GM23338 (cell line): ENCODE data around the gene CDHR5. TPM values are rescaled to one million over a fixed set of nuclear protein-coding genes. Genes with fewer than 3 reads are reported as not detected.
A peak's percentile ranks its signal among the peaks of the same experiment; 100 is the strongest.

Source experiments
- microRNA counts: library from miRNA; unstranded; fragments of <30 nt; microRNA quantifications from one replicate; lab custom pipeline; 2017
- microRNA-seq: library from miRNA; unstranded; fragments of <30 nt; microRNA quantifications from one replicate; pipeline ENCODE4, GENCODE V29; 2017
- polyA plus RNA-seq: library from polyadenylated mRNA; unstranded; fragments of >200 nt; fragmentation: Nextera tagmentation; extraction: Ambion mirVana; gene quantifications from 2 replicates; pipeline ENCODE4 v1.2.1, GENCODE V29; 2016
- small RNA-seq: library from RNA; depleted of rRNA; stranded (forward); fragments of <200 nt; gene quantifications from one replicate; pipeline ENCODE3, GENCODE V24; 2014; ENCODE audit warnings: low replicate concordance
- total RNA-seq: library from RNA; depleted of rRNA; stranded (reverse); fragments of >200 nt; shearing (Covaris generic); gene quantifications from 2 replicates; pipeline ENCODE4 v1.2.3, GENCODE V29; 2014; rRNA removed

Gene CDHR5
- total and polyA plus RNA-seq, 2 experiments from 2014 or later = not detected

MicroRNAs encoded within 50 kb of the gene (microRNA counts, 767-probe panel; counts per million panel counts)
- not detected for microRNA hsa-miR-210 (lab: Ali Mortazavi, UCI)

Small RNAs within 50 kb of the gene (microRNA-seq; reads per million reads assigned to microRNA genes)
- gene MIR210 = 69.5 reads per million, percentile 60 among the genes with 10 or more reads in this experiment

Small RNAs within 50 kb of the gene (small RNA-seq; reads per million reads assigned to genes)
- 4.9 reads per million, percentile 93 among the genes with 10 or more reads in this experiment for gene MIR210

Other genes starting within 250 kb of the CDHR5 start
- gene PKP3, start 230.7 kb downstream of the CDHR5 start, total RNA-seq = 18.7 and 23.0 TPM in 2 replicates
- 6.1 and 7.2 TPM in 2 replicates for gene PKP3, start 230.7 kb downstream of the CDHR5 start, polyA plus RNA-seq
- 59.1 and 63.0 TPM in 2 replicates for gene SIGIRR, start 210.0 kb downstream of the CDHR5 start, total RNA-seq
- gene SIGIRR, start 210.0 kb downstream of the CDHR5 start, polyA plus RNA-seq = 72.2 and 96.2 TPM in 2 replicates
- 6.5 and 10.2 TPM in 2 replicates for gene ANO9, start 182.9 kb downstream of the CDHR5 start, total RNA-seq
- 7.5 and 9.0 TPM in 2 replicates for gene ANO9, start 182.9 kb downstream of the CDHR5 start, polyA plus RNA-seq
- 46.6 and 145 TPM in 2 replicates for gene PTDSS2, start 174.7 kb downstream of the CDHR5 start, total RNA-seq
- gene PTDSS2, start 174.7 kb downstream of the CDHR5 start, polyA plus RNA-seq = 22.7 and 23.8 TPM in 2 replicates
- gene RNH1, start 117.7 kb downstream of the CDHR5 start, total RNA-seq = 50.4 and 56.3 TPM in 2 replicates
- gene RNH1, start 117.7 kb downstream of the CDHR5 start, polyA plus RNA-seq = 32.3 and 33.3 TPM in 2 replicates
- 28.7 and 37.9 TPM in 2 replicates for gene HRAS, start 89.4 kb downstream of the CDHR5 start, total RNA-seq
- 46.3 and 48.7 TPM in 2 replicates for gene HRAS, start 89.4 kb downstream of the CDHR5 start, polyA plus RNA-seq
- gene LRRC56, start 87.4 kb downstream of the CDHR5 start, total RNA-seq = 0.54 and 0.87 TPM in 2 replicates
- 0.52 and 0.73 TPM in 2 replicates for gene LRRC56, start 87.4 kb downstream of the CDHR5 start, polyA plus RNA-seq
- 1.3 and 1.8 TPM in 2 replicates for gene LMNTD2, start 64.2 kb downstream of the CDHR5 start, total RNA-seq
- gene LMNTD2, start 64.2 kb downstream of the CDHR5 start, polyA plus RNA-seq = 1.9 and 2.1 TPM in 2 replicates
- gene RASSF7, start 64.0 kb downstream of the CDHR5 start, total RNA-seq = 59.1 and 64.8 TPM in 2 replicates
- 37.6 and 39.6 TPM in 2 replicates for gene RASSF7, start 64.0 kb downstream of the CDHR5 start, polyA plus RNA-seq
- 33.9 and 45.9 TPM in 2 replicates for gene PHRF1, start 48.5 kb downstream of the CDHR5 start, total RNA-seq
- 11.0 and 11.6 TPM in 2 replicates for gene PHRF1, start 48.5 kb downstream of the CDHR5 start, polyA plus RNA-seq
- 13.8 and 17.3 TPM in 2 replicates for gene IRF7, start 9.0 kb downstream of the CDHR5 start, total RNA-seq
- 11.4 and 12.3 TPM in 2 replicates for gene IRF7, start 9.0 kb downstream of the CDHR5 start, polyA plus RNA-seq
- not detected in 2 replicates for gene SCT, start 2.2 kb upstream of the CDHR5 start, total RNA-seq
- gene SCT, start 2.2 kb upstream of the CDHR5 start, polyA plus RNA-seq = 2.6 and 3.8 TPM in 2 replicates
- gene DRD4, start 12.3 kb upstream of the CDHR5 start, total RNA-seq = 0.27 and 1.0 TPM in 2 replicates
- gene DRD4, start 12.3 kb upstream of the CDHR5 start, polyA plus RNA-seq = 1.3 and 1.8 TPM in 2 replicates
- gene DEAF1, start 70.3 kb upstream of the CDHR5 start, total RNA-seq = 33.5 and 42.6 TPM in 2 replicates
- gene DEAF1, start 70.3 kb upstream of the CDHR5 start, polyA plus RNA-seq = 47.8 and 49.3 TPM in 2 replicates
- 12.8 and 13.1 TPM in 2 replicates for gene TMEM80, start 70.9 kb upstream of the CDHR5 start, total RNA-seq
- gene TMEM80, start 70.9 kb upstream of the CDHR5 start, polyA plus RNA-seq = 25.1 and 25.4 TPM in 2 replicates
- 34.1 and 38.7 TPM in 2 replicates for gene EPS8L2, start 81.3 kb upstream of the CDHR5 start, total RNA-seq
- 56.5 and 59.4 TPM in 2 replicates for gene EPS8L2, start 81.3 kb upstream of the CDHR5 start, polyA plus RNA-seq
- gene TALDO1, start 122.5 kb upstream of the CDHR5 start, total RNA-seq = 339 and 353 TPM in 2 replicates
- gene TALDO1, start 122.5 kb upstream of the CDHR5 start, polyA plus RNA-seq = 402 and 411 TPM in 2 replicates
- 28.0 and 51.0 TPM in 2 replicates for gene GATD1, start 152.5 kb upstream of the CDHR5 start, total RNA-seq
- 39.3 and 44.9 TPM in 2 replicates for gene GATD1, start 152.5 kb upstream of the CDHR5 start, polyA plus RNA-seq
- gene CEND1, start 165.1 kb upstream of the CDHR5 start, total RNA-seq = 3.1 and 5.5 TPM in 2 replicates
- 4.8 and 5.7 TPM in 2 replicates for gene CEND1, start 165.1 kb upstream of the CDHR5 start, polyA plus RNA-seq
- gene SLC25A22, start 173.3 kb upstream of the CDHR5 start, total RNA-seq = 41.2 and 46.4 TPM in 2 replicates
- gene SLC25A22, start 173.3 kb upstream of the CDHR5 start, polyA plus RNA-seq = 20.2 and 21.0 TPM in 2 replicates
- gene PIDD1, start 180.3 kb upstream of the CDHR5 start, total RNA-seq = 26.0 and 37.6 TPM in 2 replicates
- gene PIDD1, start 180.3 kb upstream of the CDHR5 start, polyA plus RNA-seq = 22.7 and 25.6 TPM in 2 replicates
- 428 and 518 TPM in 2 replicates for gene RPLP2, start 185.0 kb upstream of the CDHR5 start, total RNA-seq
- 1,782 and 2,023 TPM in 2 replicates for gene RPLP2, start 185.0 kb upstream of the CDHR5 start, polyA plus RNA-seq
- gene PNPLA2, start 194.0 kb upstream of the CDHR5 start, total RNA-seq = 33.4 and 45.6 TPM in 2 replicates
- 31.1 and 32.3 TPM in 2 replicates for gene PNPLA2, start 194.0 kb upstream of the CDHR5 start, polyA plus RNA-seq
- gene CRACR2B, start 203.0 kb upstream of the CDHR5 start, total RNA-seq = 58.0 and 64.1 TPM in 2 replicates
- 55.9 and 59.4 TPM in 2 replicates for gene CRACR2B, start 203.0 kb upstream of the CDHR5 start, polyA plus RNA-seq
- gene CD151, start 208.0 kb upstream of the CDHR5 start, total RNA-seq = 109 and 119 TPM in 2 replicates
- gene CD151, start 208.0 kb upstream of the CDHR5 start, polyA plus RNA-seq = 62.9 and 64.4 TPM in 2 replicates
- gene POLR2L, start 217.6 kb upstream of the CDHR5 start, total RNA-seq = 32.2 and 34.0 TPM in 2 replicates
- 369 TPM in 2 replicates for gene POLR2L, start 217.6 kb upstream of the CDHR5 start, polyA plus RNA-seq
- 145 and 150 TPM in 2 replicates for gene TSPAN4, start 217.9 kb upstream of the CDHR5 start, total RNA-seq
- gene TSPAN4, start 217.9 kb upstream of the CDHR5 start, polyA plus RNA-seq = 76.8 and 88.4 TPM in 2 replicates